GM18498 (cell line): ENCODE measurements around the gene UBE3B.

Experiments
- ATAC-seq: cut with Tn5 transposase; IDR thresholded peaks from one replicate; pipeline ENCODE4 v1.9.1; 2021; ENCODE audit warnings: mild to moderate bottlenecking, moderate library complexity; ENCODE audit not compliant: unreplicated experiment

UBE3B gene

GRCh38 chr12:109525279-109525585 is 47.8 kb downstream of the UBE3B start:
- no peak for ATAC-seq

- ATAC-seq = no peak
These were observed 50.2 kb downstream of the UBE3B start for GRCh38 chr12:109527489-109528123.

GRCh38 chr12:109529691-109530640 is 52.5 kb downstream of the UBE3B start:
- ATAC-seq = no peak

- ATAC-seq = no peak
These were observed 54.0 kb downstream of the UBE3B start for GRCh38 chr12:109531411-109531810.

- no peak for ATAC-seq
These were observed 55.5 kb downstream of the UBE3B start for GRCh38 chr12:109532721-109533486.

GRCh38 chr12:109533487-109533740 is 56.0 kb downstream of the UBE3B start:
- ATAC-seq = no peak

- no peak for ATAC-seq
These were observed 57.0 kb downstream of the UBE3B start for GRCh38 chr12:109534456-109534855.

- no peak for ATAC-seq
These were observed 57.9 kb downstream of the UBE3B start for GRCh38 chr12:109535231-109535862.

GRCh38 chr12:109535863-109536250 is 58.4 kb downstream of the UBE3B start:
- ATAC-seq = no peak

- ATAC-seq = no peak
These were observed 59.7 kb downstream of the UBE3B start for GRCh38 chr12:109537136-109537535.

- no peak for ATAC-seq
These were observed 60.9 kb downstream of the UBE3B start for GRCh38 chr12:109538191-109538863.

GRCh38 chr12:109539508-109539907 is 62.1 kb downstream of the UBE3B start:
- ATAC-seq = no peak

- no peak for ATAC-seq
These were observed 63.3 kb downstream of the UBE3B start for GRCh38 chr12:109540526-109541412.

- no peak for ATAC-seq
These were observed 63.9 kb downstream of the UBE3B start for GRCh38 chr12:109541413-109541726.

- ATAC-seq = no peak
These were observed 64.6 kb downstream of the UBE3B start for GRCh38 chr12:109542014-109542413.

- ATAC-seq = no peak
These were observed 65.4 kb downstream of the UBE3B start for GRCh38 chr12:109542876-109543275.

- no peak for ATAC-seq
These were observed 67.6 kb downstream of the UBE3B start for GRCh38 chr12:109544955-109545531.

- ATAC-seq = no peak
These were observed 68.4 kb downstream of the UBE3B start for GRCh38 chr12:109545826-109546225.

GRCh38 chr12:109547286-109547685 is 69.9 kb downstream of the UBE3B start:
- ATAC-seq = no peak

- no peak for ATAC-seq
These were observed 70.8 kb downstream of the UBE3B start for GRCh38 chr12:109548258-109548657.
